GM19438 (cell line): Measurements from ENCODE around the gene IGSF22.
"Not testable (repeated sequence)": the region's sequence is repeated elsewhere in the genome, so short reads cannot be mapped to it uniquely, and the experiment has no call there.

Experiments
- ATAC-seq: cut with Tn5 transposase; IDR thresholded peaks from one replicate; pipeline ENCODE4 v1.9.1; 2021; ENCODE audit warnings: low read depth; ENCODE audit not compliant: unreplicated experiment

The IGSF22 gene

GRCh38 chr11:18696638-18697225, 29.3 kb downstream of the IGSF22 start:
- ATAC-seq: no peak

- no peak for ATAC-seq
Observed at GRCh38 chr11:18692941-18693760, 32.8 kb downstream of the IGSF22 start.

DNA sequence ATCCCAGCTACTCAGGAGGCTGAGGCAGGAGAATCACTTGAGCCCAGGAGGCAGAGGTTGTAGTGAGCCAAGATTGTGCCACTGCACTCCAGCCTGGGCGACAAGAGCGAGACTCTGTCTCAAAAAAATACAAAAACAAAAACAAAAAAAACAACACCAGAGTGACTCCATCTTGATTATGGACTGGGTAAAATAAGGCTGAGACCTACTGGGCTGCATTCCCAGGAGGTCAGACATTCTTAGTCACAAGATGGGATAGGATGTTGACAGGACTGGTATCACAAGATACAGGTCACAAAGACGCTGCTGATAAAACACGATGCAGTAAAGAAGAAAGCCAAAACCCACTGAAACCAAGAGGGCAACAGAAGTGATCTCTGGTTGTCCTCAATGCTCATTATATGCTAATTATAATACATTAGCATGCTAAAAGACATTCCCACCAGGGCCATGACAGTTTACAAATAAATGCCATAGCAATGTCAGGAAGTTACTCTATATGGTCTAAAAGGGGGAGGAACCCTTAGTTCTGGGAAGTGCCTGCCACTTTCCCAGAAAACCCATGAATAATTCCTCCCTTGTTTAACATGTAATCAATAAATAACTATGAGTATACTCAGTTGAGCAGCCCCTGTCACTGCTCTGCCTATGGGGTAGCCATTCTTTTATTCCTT, 34.4 kb downstream of the IGSF22 start:
- not testable (repeated sequence) for ATAC-seq

DNA sequence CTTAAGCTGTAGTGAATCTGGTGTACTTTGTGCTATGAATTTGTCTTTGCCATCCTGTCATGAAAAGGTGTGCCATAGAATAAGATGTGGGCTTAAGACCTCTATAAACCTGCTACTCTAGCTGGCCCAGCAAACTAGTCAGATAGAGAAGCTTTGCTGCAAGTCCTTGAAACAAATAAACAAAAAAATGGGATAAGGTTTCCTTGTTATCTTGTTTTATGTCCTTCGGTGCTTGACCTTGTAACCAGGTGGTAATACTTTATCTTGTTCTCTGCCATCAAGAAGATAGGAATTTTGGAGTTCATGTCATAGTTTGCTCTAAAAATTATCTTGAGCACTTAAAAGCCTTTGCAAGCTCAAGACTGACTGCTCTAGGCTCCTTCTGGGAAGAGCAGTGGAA, 41.7 kb downstream of the IGSF22 start:
- ATAC-seq: no peak

- ATAC-seq: no peak
Observed at GRCh38 chr11:18682466-18682865, 43.5 kb downstream of the IGSF22 start.

DNA sequence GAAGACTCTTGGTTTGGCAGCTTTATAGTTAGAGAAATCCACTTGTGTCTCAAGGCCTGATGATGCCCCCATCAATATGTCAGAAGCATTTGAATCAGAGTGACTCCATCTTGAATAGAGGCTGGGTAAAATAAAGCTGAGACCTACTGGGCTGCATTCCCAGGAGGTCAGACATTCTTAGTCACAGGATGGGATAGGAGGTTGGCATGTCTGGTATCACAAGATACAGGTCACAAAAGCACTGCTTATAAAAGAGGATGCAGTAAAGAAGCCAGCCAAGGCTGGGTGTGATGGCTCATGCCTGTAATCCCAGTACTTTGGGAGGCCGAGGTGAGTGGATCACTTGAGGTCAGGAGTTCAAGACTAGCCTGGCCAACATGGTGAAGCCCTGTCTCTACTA, 44.0 kb downstream of the IGSF22 start:
- ATAC-seq: not testable (repeated sequence)

DNA sequence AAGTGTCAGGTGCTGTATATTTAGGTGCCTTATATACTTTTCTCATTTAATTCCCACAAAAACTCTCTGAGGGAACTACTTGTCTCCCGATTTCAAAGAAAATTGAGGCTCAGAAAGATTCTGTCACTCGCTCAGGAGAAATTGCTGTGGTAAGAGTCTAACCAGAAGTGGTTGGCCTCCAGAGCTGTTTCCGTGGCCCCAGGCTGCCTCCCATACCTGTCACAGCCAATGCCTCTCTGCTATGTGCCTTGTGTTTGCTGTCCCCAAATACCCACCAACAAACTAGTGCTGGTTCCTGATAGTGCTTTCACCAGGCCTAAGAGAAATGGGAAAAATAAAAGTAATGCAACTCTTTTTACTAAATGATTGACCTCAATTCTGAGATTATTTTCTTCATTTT, 48.4 kb downstream of the IGSF22 start:
- no peak for ATAC-seq

- ATAC-seq: no peak
Observed at GRCh38 chr11:18676803-18677202, 49.2 kb downstream of the IGSF22 start.

- ATAC-seq: not testable (repeated sequence)
Observed at GRCh38 chr11:18672209-18672608, 53.8 kb downstream of the IGSF22 start.

DNA sequence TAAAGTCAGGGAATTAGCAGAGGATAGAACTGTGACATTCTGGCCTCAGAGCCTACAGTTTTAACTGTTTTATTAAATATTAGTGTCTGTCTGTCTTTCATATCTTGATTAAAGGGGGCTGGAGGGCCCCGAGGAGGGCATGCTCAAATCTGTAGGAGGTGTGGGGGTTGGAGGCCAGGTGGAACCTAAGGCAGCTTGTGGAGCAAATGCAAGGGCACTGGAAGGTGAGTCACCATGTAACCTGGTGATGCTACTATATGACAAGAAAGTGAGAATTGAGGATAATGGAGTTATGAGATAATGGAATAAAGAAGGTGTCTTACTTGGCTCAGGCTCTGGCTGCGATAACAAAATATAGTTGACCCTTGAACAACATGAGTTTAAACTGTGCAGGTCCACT, 54.7 kb downstream of the IGSF22 start:
- ATAC-seq: no peak

GRCh38 chr11:18669711-18670110, 56.3 kb downstream of the IGSF22 start:
- no peak for ATAC-seq

- ATAC-seq: no peak
Observed at GRCh38 chr11:18669219-18669596, 56.8 kb downstream of the IGSF22 start.

GRCh38 chr11:18668131-18668530, 57.9 kb downstream of the IGSF22 start:
- no peak for ATAC-seq

- not testable (repeated sequence) for ATAC-seq
Observed at GRCh38 chr11:18665353-18665872, 60.6 kb downstream of the IGSF22 start.

DNA sequence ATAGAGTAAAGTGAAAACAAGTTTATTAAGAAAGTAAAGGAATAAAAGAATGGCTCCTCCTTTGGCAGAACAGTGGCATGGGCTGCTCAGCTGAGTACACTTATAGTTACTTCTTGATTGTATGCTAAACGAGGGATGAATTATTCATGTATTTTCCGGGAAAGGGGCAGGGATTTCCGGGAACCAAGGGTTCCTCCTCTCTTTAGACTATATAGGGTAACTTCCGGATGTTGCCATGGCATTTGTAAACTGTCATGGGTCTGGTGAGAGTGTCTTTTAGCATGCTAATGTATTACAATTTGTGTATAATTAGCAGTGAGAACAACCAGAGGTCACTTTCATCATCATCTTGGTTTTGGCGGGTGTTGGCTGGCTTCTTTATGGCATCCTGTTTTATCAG, 68.3 kb downstream of the IGSF22 start:
- no peak for ATAC-seq
